SU-DHL-6 (cell line): ENCODE measurements around the gene NR1H2.

ENCODE experiments used
- H2AFZ ChIP-seq: fragments of 200-600 bp; sonication (generic); 2 replicates; pipeline ENCODE4 v1.6.1; 2014; ENCODE audit warnings: low read depth, mild to moderate bottlenecking, moderate library complexity, mixed read lengths, antibody characterized with exemption, low read length; ENCODE audit not compliant: severe bottlenecking
- H3F3A ChIP-seq: fragments of 200-600 bp; shearing (Covaris generic); 2 replicates; pipeline ENCODE4 v1.6.0; 2016; ENCODE audit warnings: antibody characterized with exemption, mild to moderate bottlenecking; ENCODE audit not compliant: insufficient read depth
- H3K27ac ChIP-seq: fragments of 200-600 bp; sonication (generic); 2 replicates; pipeline ENCODE4 v1.5.1; 2016; ENCODE audit warnings: low read depth, mild to moderate bottlenecking, low read length, moderate library complexity, mixed read lengths
- H3K27me3 ChIP-seq: fragments of 200-600 bp; sonication (generic), shearing (Covaris generic); 2 replicates; pipeline ENCODE4 v1.6.0; 2014; ENCODE audit warnings: mild to moderate bottlenecking, low read length
- H3K36me3 ChIP-seq: fragments of 200-600 bp; sonication (generic); 2 replicates; pipeline ENCODE4 v1.6.1; 2014; ENCODE audit warnings: mild to moderate bottlenecking, low read length, mixed read lengths
- H3K4me2 ChIP-seq: fragments of 300-600, 200-600 bp; shearing (Covaris generic), sonication (generic); 2 replicates; pipeline ENCODE4 v1.6.0; 2014; ENCODE audit warnings: low read length, low read depth, mild to moderate bottlenecking; ENCODE audit not compliant: poor library complexity, severe bottlenecking
- H3K4me3 ChIP-seq: fragments of 200-600 bp; sonication (generic); 2 replicates; pipeline ENCODE4 v1.5.1; 2014; ENCODE audit warnings: antibody characterized with exemption, low read length, mild to moderate bottlenecking, mixed read lengths; ENCODE audit not compliant: insufficient read depth, poor library complexity, severe bottlenecking
- H3K79me2 ChIP-seq: fragments of 200-600 bp; sonication (generic); 2 replicates; pipeline ENCODE4 v1.6.1; 2014; ENCODE audit warnings: mild to moderate bottlenecking, low read length, moderate library complexity; ENCODE audit not compliant: insufficient read depth
- H3K9ac ChIP-seq: fragments of 200-600 bp; sonication (generic); 2 replicates; pipeline ENCODE4 v1.7.0; 2014; ENCODE audit warnings: mild to moderate bottlenecking, low read length
- H3K9me2 ChIP-seq: fragments of 200-600 bp; sonication (generic); replicated peaks from 2 replicates; pipeline ENCODE4 v1.6.1; 2014; ENCODE audit warnings: low read length; ENCODE audit not compliant: insufficient read depth
- H3K9me3 ChIP-seq: fragments of 200-600 bp; sonication (generic); 2 replicates; pipeline ENCODE4 v1.6.1; 2014; ENCODE audit warnings: low read length, mixed read lengths; ENCODE audit not compliant: insufficient read depth
- H4K20me1 ChIP-seq: fragments of 200-600 bp; sonication (generic); 2 replicates; pipeline ENCODE4 v1.6.1; 2014; ENCODE audit warnings: low read depth, mild to moderate bottlenecking, antibody characterized with exemption, low read length, moderate library complexity, mixed read lengths
- EZH2phosphoT487 ChIP-seq: fragments of 200-600 bp; sonication (generic), shearing (Covaris generic); conservative IDR thresholded peaks from 2 replicates; pipeline ENCODE4 v1.6.1; 2018; ENCODE audit warnings: mild to moderate bottlenecking, antibody characterized with exemption, low read length, moderate library complexity, mixed read lengths
- TF ChIP-seq, protein P1 (sequence below): fragments of 200-600 bp; sonication (generic); IDR thresholded peaks from one replicate; pipeline ENCODE4 v1.5.1; 2017; ENCODE audit warnings: antibody characterized with exemption, mild to moderate bottlenecking, low read length, moderate library complexity; ENCODE audit not compliant: insufficient read depth, poor library complexity, severe bottlenecking

Gene NR1H2

DNA sequence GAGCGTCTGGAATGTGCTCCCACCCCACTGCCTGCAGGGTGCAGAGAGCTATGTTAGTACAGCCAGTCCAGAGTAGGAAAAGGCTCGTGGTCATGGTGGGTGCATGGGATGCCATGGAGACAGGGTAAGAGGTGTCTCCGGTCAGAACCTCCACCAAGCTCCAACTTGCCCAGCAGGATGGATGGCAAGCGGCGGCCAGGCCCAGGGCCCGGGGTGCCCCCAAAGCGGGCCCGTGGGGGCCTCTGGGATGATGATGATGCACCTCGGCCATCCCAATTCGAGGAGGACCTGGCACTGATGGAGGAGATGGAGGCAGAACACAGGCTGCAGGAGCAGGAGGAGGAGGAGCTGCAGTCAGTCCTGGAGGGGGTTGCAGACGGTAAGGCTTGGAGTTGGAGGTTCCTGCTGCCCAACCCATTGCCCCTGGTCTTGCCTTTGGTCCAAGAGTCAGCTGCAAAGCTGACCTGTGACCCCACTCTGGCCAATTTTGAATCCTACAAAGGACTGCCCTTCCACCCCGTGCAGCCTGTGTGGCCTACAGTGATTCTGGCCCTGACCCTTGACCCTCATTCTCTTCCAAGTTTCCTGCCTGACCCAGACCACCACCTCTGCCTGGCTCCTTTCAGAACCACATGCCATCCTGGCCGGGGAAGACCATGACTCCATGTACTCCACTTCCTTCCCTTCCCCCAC, 22.6 kb downstream of the NR1H2 start:
- H4K20me1 ChIP-seq, result no peaks in the 10 kb centered on the region
- no peak overlapping the region for H3K9ac ChIP-seq
- no peak overlapping the region for H3K4me3 ChIP-seq
- no peaks in the 10 kb centered on the region for H3K36me3 ChIP-seq
- no peak for TF ChIP-seq EZH2phosphoT487
- TF ChIP-seq, protein P1, sequence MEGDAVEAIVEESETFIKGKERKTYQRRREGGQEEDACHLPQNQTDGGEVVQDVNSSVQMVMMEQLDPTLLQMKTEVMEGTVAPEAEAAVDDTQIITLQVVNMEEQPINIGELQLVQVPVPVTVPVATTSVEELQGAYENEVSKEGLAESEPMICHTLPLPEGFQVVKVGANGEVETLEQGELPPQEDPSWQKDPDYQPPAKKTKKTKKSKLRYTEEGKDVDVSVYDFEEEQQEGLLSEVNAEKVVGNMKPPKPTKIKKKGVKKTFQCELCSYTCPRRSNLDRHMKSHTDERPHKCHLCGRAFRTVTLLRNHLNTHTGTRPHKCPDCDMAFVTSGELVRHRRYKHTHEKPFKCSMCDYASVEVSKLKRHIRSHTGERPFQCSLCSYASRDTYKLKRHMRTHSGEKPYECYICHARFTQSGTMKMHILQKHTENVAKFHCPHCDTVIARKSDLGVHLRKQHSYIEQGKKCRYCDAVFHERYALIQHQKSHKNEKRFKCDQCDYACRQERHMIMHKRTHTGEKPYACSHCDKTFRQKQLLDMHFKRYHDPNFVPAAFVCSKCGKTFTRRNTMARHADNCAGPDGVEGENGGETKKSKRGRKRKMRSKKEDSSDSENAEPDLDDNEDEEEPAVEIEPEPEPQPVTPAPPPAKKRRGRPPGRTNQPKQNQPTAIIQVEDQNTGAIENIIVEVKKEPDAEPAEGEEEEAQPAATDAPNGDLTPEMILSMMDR, result no peak
- H3K9me3 ChIP-seq, result no peaks in the 10 kb centered on the region
- no peak overlapping the region for H3K27ac ChIP-seq
- no peaks in the 10 kb centered on the region for H3F3A ChIP-seq
- no peaks in the 10 kb centered on the region for H3K27me3 ChIP-seq
- no peak overlapping the region for H3K4me2 ChIP-seq
- H3K79me2 ChIP-seq, result peaks cover 32% of the 10 kb centered on the region
- no peaks in the 10 kb centered on the region for H3K9me2 ChIP-seq
- no peak overlapping the region for H2AFZ ChIP-seq

DNA sequence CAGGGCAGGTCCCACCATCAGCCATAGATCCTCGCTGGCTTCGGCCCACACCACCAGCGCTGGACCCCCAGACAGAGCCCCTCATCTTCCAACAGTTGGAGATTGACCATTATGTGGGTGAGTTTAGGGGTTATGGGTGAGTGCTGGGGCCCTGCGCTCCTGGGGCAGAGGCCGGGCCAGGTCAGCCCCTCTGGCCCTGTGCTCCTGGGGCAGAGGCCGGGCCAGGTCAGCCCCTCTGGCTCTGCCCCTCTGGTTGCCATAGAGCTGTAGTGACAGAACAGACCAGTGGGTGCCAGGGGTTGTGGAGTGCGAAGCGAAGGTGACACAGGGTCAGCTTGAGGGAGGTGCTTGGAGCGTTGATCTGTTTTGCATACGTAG, 23.1 kb downstream of the NR1H2 start:
- Histone ChIP-seq H3K4me3 (no peak overlapping the region), H3K4me2 (no peak overlapping the region), H3K79me2 (peaks cover 27% of the 10 kb centered on the region), H3K36me3 (no peaks in the 10 kb centered on the region), H3K9me2 (no peaks in the 10 kb centered on the region), H3K9ac (no peak overlapping the region), H3K27ac (no peak overlapping the region), H4K20me1 (no peaks in the 10 kb centered on the region), H2AFZ (no peak overlapping the region), H3K27me3 (no peaks in the 10 kb centered on the region), H3F3A (no peaks in the 10 kb centered on the region), H3K9me3 (no peaks in the 10 kb centered on the region)
- no peak for TF ChIP-seq EZH2phosphoT487
- TF ChIP-seq, protein P1, result no peak

DNA sequence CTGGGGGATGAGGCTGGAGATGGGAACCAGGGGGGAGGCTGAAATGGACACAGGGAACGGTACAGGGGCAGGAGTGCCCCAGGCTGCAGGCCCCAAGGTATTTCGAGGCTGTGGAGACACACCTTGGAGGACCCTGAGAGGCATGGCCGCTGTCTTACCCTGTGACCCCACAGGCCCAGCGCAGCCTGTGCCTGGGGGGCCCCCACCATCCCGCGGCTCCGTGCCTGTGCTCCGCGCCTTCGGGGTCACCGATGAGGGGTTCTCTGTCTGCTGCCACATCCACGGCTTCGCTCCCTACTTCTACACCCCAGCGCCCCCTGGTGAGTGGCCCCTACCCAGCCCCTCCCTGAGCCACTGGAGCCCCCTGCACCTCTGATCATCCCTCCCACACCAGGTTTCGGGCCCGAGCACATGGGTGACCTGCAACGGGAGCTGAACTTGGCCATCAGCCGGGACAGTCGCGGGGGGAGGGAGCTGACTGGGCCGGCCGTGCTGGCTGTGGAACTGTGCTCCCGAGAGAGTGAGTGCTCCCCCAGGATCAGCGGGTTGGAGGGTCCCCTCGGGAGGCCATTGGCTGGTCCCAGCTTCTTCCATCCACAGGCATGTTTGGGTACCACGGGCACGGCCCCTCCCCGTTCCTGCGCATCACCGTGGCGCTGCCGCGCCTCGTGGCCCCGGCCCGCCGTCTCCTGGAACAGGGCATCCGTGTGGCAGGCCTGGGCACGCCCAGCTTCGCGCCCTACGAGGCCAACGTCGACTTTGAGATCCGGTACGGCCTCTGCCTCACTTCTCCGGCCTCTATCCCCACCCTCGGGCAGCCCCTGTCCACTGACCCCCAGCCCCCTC, 25.6 kb downstream of the NR1H2 start:
- H3K4me2 ChIP-seq, result no peak overlapping the region
- H3K79me2 ChIP-seq, result peaks cover 14% of the 10 kb centered on the region
- TF ChIP-seq EZH2phosphoT487, result no peak
- TF ChIP-seq, protein P1, result no peak
- H2AFZ ChIP-seq, result no peak overlapping the region
- H3F3A ChIP-seq, result no peaks in the 10 kb centered on the region
- H3K9ac ChIP-seq, result no peak overlapping the region
- H3K27me3 ChIP-seq, result no peaks in the 10 kb centered on the region
- no peak overlapping the region for H3K27ac ChIP-seq
- no peaks in the 10 kb centered on the region for H4K20me1 ChIP-seq
- H3K9me3 ChIP-seq, result no peaks in the 10 kb centered on the region
- H3K36me3 ChIP-seq, result no peaks in the 10 kb centered on the region
- no peak overlapping the region for H3K4me3 ChIP-seq
- H3K9me2 ChIP-seq, result no peaks in the 10 kb centered on the region
